GM19099 (cell line): Measurements from ENCODE around the gene ALDH4A1.

ENCODE experiments used
- POLR2A ChIP-seq: IDR thresholded peaks from 3 replicates; pipeline ENCODE4 v1.6.1; 2011; ENCODE audit warnings: low read depth; ENCODE audit not compliant: insufficient read length; ENCODE audit errors: extremely low read depth

Gene ALDH4A1

DNA sequence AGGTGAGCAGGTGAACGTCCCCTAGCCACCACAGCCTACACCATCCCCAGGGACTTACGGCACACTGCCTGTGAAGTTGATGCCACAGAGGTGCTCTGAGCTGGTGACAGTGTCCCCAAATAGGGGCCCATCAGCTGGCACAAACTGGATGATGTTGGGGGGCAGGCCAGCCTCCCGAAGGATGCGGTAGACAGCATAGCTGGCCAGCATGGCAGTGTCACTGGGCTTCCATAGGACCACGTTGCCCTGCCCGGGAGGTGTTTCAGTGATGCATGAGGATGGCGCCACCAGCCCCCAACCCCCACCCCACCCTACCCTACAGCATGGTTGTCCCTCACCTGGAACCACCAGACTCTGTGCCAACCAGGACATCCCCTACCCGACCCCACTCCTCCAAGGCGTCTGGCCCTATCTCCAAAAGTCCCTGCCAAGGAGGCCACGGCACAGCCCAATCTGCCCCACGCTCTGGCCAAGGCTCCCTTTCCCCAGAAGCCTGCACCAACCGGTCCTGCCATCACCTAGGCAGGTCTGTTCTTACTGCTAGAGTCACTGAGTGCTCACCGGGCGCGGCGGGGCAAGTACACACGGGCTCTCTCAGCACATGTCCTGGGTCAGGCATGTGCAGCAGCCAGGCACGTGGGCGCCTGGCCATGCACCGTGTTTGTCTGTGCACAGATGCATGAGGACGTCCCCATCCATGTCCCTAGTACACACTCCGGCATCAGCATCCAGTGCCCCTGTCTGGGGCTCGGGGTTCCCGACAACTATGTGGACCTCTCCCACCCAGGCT, 20.5 kb downstream of the ALDH4A1 start:
- TF ChIP-seq POLR2A: no peak

DNA sequence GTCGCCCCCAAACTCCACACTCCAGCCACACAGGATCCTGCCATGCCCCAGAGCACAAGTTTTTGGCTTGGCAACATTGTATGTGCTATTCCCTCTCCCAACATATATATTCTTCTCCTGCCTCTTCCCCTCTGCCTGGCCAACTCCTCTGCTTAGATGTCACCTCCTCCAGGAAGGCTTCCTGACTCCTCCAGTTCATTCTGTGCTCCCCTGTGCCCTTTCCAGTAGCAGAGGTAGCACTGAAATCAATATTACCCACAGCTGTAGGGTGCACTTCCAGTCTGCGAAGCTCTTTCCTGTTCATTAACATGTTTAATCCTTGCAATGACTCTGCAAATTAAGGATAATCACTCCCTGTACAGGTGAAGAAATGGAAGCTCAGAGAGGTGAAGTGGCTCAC, 21.2 kb downstream of the ALDH4A1 start:
- TF ChIP-seq POLR2A: no peak

DNA sequence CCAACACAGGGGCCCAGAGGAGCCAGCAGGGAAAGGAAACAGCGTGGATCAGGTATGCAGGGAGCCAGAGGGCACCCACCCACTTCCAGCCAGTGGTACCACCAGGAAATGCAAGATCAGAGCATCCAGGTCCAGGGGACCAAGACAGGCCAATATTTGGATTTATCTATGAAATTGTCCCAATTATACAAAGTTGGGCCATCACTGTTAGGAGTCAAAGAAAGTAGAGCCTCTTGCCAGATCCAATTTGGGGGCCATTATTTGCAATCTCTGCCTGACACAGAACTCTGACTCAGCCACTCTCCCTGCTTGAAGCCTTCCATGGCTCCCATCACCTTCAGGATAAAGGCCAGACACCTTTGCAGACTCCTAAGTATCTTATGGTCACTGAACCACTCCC, 21.8 kb downstream of the ALDH4A1 start:
- TF ChIP-seq POLR2A: no peak

DNA sequence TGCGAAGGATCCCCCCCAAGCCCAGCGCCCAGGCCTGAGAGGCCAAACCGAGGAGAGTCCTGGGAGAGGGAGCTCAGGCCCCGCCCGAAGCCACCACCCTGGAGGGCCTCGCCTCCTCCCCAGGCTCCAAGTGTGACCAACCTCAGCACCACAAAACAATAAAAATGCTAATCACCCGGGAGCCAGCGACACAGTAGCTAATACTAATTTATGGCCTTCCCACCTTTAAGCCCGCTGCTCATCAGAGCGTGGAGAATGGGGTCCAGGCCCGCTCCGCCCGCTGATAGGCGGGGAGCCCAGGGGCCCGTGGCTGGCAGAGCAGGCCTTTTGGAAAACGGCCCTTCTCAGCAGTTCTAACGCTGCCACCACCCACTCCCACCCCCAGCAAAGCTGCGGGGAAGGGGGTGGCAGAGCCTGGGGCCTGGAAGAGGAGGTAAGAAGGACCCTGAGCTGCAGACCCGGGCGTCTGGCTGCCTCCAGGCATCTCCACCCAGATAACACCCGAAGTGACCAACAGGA, 22.5 kb downstream of the ALDH4A1 start:
- TF ChIP-seq POLR2A: no peak

DNA sequence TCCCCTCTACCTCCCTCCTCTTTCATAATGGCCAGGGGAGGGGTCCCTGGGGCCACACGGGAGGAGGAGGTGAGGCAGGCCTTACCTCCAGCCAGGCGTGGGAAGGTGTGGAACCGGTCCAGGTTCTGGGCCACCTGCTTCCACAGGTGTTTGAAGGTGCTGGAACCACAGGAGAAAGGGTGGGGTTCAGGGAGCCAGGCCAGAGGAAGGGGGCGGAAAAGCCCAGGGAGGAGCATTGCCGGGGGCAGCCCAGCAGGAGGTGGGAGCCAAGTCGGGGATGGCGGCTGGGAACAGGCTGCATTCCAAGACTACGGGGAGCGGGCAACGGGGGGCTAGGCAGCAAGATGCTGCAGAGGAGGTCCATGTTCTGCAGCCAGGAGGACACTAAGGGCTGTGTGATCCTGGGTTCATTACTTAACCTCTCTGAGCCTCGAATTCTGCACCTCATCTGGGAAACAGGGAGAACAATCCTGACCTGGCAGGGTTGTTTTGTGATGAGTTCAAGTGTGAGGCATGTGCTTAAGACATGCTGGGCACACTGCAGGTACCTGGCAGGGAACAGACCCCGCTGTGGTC, 23.1 kb downstream of the ALDH4A1 start:
- no peak for TF ChIP-seq POLR2A

DNA sequence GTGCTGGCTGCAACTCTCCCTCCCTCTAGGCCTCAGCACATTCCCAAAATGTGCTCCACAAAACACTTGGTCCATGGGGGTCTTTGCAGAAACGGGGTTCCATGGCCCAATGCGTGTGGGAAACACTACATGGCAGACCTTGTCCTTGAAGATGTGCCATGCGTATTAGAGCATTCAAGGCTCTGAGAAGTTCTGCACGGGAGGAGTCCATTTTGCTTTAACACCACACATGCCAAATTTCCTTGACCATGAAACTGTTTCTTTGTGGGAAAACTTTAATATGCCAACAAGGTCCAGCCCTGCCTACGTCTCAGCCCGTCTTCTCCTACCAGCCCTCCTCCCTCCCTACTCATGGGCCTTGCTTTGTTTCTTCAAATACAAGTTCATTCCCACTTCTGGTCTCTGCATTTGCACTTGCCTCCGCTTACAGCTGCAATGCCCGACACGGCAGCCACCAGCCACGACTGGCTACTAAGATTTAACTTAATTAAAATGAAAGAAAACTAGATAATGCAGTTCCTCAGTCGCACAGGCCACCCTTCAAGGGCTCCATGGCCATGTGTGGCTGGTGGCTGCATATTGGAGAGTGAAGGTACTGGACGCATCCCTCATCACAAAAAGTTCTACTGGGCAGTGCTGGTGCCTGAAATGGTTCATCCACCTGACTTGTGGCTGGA, 23.7 kb downstream of the ALDH4A1 start:
- no peak for TF ChIP-seq POLR2A

DNA sequence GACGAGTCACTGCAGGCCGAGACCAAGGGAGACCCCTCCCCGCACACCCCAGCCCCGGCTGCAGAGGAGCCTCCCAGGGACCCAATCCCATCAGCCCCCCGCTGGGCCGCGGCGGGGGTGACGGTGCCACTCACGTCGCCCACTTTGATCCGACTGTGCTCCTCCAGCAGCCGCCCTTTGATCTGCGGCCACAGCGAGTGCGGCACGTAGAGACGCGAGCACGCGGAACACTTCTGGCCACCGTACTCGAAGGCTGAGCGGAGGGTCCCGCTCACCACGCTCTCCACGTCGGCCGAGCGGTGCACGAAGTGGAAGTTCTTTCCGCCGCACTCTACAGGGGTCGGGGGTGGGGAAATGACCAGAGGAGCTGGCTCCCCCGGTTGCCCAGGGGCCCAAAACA, 25.1 kb downstream of the ALDH4A1 start:
- no peak for TF ChIP-seq POLR2A

DNA sequence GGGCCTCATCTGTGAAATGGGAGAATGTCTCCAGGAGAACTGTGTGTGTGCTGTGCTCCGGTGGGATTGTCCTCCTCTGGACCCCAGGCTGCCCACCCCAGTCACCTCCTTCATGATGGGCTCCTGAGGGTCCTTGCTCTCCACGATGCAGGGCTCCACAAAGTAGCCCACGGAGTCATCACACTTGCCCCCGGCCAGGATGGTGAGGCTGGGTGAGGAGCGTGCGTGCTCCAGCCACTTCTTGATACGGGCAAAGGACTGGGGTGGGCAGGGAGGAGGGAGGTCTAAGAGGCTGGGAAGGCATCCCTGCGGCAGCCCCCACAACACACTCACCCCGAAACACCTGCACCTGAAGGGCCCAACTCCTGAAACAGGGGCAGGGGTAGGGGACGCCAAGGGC, 26.1 kb downstream of the ALDH4A1 start:
- TF ChIP-seq POLR2A: no peak

DNA sequence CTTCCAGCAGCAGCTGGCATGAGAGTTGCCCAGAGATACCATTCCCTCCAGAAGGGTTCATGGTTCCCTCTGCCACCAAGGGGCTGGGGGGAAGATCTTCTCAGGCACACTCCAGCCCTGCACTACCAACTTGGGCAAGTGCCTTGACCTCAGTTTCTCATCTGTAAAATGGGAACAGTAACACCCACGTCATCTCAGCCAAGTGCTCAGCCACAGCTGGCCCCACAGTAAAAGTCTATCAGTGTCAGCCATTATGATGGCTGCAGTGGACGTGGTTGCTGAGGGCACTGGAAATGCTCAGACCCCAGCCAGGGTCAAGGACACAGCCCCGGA, 26.6 kb downstream of the ALDH4A1 start:
- no peak for TF ChIP-seq POLR2A

DNA sequence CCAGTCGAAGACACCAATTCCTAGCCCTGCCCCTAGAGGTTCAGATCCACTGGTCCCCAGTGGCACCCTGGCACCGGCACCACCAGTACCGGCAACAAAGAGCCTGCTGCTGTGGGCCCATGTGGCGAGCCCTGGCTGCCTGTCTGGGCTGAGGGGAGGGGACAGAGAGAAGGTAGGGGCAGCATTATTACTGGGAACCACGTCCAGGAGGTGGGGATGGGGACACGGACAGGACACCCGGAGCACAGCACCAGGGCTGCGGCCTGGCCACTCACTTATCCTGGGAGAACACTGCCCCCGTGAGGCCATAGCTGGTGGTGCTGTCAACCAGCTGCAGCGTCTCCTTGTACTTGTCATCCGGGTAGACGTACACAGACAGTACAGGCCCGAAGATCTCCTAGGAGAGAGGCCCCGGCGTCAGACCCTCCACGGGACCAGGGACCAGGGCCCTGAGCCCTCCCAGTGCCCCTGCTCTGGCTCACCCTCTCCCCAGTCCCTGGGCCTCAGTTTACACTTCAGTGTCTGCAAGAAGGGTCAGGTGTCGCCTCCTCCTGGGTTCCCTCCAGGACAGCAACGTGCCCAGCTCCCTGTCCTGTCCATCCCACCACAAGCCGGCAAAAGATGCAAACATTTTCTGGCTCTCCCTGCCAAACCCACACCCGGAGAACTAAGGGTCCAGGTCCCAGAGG, 27.1 kb downstream of the ALDH4A1 start:
- no peak for TF ChIP-seq POLR2A

DNA sequence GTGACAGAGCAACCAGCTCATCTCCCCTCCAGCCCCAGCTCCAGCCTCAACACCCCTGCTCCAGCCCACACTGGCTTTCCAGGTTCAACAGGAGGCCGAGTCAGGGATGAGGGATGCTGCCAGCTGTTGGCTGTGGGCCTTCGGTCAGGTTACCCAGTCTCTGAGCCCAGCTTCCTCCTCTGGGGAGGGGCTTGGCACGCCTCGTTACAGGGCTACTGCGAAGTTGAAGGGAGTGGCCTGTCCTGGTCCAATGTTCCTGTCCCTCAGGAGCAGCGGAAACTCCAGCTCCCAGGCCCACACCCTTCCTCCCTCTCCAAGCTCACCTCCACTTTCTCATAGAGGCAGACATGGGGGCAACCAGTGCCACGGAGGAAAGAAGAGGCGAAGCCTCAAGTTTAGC, 27.8 kb downstream of the ALDH4A1 start:
- no peak for TF ChIP-seq POLR2A

DNA sequence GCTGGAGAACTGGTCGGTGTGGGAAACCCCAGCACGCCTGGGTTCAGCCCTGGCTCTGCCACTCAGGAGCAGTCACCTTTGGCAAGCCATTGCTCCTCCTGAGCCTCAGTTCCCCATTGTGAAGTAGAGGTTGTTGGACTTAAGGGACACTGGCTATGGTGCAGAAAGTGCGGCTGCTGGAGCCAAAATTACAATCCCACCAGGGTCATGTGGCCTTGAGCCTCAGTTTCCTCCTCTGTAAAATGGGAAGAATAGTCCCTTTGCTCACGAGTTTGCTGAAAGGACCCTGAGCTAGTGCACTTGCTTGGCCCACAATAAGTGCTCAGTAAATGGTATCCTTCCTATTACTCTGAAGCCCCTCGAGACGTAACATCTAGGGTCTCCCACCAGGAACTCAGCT, 28.3 kb downstream of the ALDH4A1 start:
- no peak for TF ChIP-seq POLR2A

DNA sequence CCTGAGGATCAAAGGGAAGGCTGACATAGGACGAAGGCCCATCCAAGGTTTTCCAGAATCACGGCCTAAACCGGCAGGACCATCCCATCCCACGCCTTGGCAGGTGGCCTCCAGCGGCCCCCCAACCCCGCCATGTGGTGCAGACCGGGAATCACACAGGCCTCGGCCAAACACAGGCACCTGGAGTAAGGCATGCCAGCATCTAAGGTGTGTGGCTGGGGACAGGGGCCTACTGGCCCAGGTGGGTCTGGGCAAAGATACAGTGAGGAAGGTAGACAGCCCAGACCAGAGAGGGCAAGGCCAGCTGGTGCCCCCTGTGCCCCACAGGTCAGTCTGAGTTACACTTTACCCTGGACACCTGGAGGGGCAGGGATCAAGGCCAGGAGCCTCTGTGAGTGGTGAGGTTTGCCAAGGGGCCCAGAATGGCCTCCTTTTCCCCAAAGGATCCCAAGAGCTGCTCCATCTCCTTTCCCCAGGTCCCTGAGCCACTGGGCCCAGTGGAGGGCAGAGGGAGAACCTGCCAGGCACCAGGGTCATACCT, 30.2 kb downstream of the ALDH4A1 start:
- TF ChIP-seq POLR2A: no peak

DNA sequence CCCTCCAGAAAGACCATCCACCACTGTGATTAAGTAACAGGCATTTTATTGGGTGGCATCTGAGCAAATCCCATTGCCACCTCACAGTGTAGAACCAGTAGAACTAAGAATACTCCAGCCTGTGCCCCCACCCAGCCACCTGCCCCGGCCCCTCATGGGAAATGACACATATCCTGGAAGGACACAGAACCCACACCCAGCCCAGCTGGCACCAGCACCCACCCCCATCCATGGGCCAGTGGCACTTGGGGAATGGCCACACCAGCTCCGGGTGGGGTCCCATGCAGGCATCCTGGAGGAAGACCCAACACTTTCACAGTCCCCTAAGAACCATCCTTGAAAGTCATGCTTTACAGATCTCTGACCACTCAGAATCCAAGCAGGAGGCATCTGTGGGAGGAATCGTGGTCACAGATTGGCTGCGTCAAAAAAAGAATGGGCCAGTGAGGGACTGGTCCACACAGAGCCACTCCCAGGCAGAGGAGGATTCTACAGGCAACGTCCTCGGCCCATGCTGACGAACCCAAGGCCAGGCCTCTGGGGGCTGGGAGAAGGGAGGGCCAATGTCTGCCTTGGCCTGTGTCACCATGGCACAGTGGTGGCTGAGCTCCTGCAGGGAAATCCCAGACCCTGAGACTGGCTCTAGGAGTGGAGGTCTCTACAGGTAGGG, 30.8 kb downstream of the ALDH4A1 start:
- no peak for TF ChIP-seq POLR2A

DNA sequence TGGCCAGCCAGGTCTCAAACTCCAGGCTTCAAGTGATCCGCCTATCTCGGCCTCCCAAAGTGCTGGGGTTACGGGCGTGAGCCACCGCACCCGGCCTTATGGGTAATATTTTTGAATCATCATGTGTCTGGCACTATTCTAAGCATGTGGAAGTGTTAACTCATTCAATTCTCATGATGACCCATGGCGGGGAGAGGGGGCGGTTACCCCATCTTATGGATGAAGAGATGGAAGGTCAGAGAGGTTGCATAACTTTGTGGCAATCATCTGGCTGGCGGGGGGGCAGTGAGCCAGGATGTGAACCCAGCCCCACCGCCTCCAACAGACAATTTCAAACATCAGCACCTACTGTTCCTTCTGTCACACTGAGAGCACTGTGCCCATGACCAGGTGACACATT, 31.4 kb downstream of the ALDH4A1 start:
- TF ChIP-seq POLR2A: no peak
